ENCODE measurements around the gene TMEM8B. TPM values are rescaled to one million over a fixed set of nuclear protein-coding genes. Genes with fewer than 3 reads are reported as not detected.

TMEM8B gene
- total and polyA plus RNA-seq, 2 of the 8 experiments (the other 6 are each of a cell fraction or from before 2014, with no cell fraction given), result 7.5 to 10.4 TPM

- TF ChIP-seq HDAC6 (IDR thresholded peaks at IDR 0.05; ENCODE audit: low read depth, low read length), result no peak
- no peak for TF ChIP-seq KDM1A (IDR thresholded peaks at IDR 0.05; ENCODE audit: borderline replicate concordance, low read length)
- no peak for TF ChIP-seq TCF12 (IDR thresholded peaks at IDR 0.05; ENCODE audit: low read depth, low read length)
- peak; percentile 66; the same call in 1 of the 2 replicates for TF ChIP-seq RXRA (IDR thresholded peaks at IDR 0.05; ENCODE audit: insufficient read depth, low read depth, low read length)
- peak; percentile 78 for TF ChIP-seq POLR2AphosphoS5 (IDR thresholded peaks at IDR 0.05; ENCODE audit: low read depth, low read length)
- no peak for TF ChIP-seq EZH2 (IDR thresholded peaks at IDR 0.05; ENCODE audit: low read depth, low read length, severe bottlenecking)
- TF ChIP-seq ATF3 (IDR thresholded peaks at IDR 0.05; ENCODE audit: insufficient read depth, low read depth, low read length), result no peak
- TF ChIP-seq E2F6 (IDR thresholded peaks at IDR 0.05), result peak; percentile 92
- TF ChIP-seq CHD1 (IDR thresholded peaks at IDR 0.05; ENCODE audit: low read depth, low read length), result no peak
- no peak; the same call in 1 of the 2 replicates for TF ChIP-seq RBBP5 (IDR thresholded peaks at IDR 0.05; ENCODE audit: borderline replicate concordance, low read depth, low read length)
- no peak for TF ChIP-seq USF2 (IDR thresholded peaks at IDR 0.05; ENCODE audit: low read length)
- TF ChIP-seq GTF2F1 (IDR thresholded peaks at IDR 0.05; ENCODE audit: borderline replicate concordance, low read depth, low read length), result no peak; the same call in 1 of the 2 replicates
- no peak; the same call in 1 of the 2 replicates for TF ChIP-seq TBP (IDR thresholded peaks at IDR 0.05; ENCODE audit: low read depth, low read length)
- peak; percentile 48; the same call in 1 of the 2 replicates for TF ChIP-seq CEBPB (IDR thresholded peaks at IDR 0.05; ENCODE audit: low read depth, low read length)
- TF ChIP-seq NRF1 (IDR thresholded peaks at IDR 0.05; ENCODE audit: low read depth, low read length), result peak; percentile 24; the same call in 1 of the 2 replicates
- TF ChIP-seq CTBP2 (IDR thresholded peaks at IDR 0.05; ENCODE audit: borderline replicate concordance, insufficient read depth, insufficient read length, low read length), result no peak
- TF ChIP-seq TAF1 (IDR thresholded peaks at IDR 0.05; ENCODE audit: low read depth, low read length), result peak; percentile 77
- no peak for TF ChIP-seq SIX5 (IDR thresholded peaks at IDR 0.05; ENCODE audit: low read depth, low read length)
- peak; percentile 56; the same call in 1 of the 2 replicates for TF ChIP-seq ATF2 (IDR thresholded peaks at IDR 0.05; ENCODE audit: low read length)
Observed at GRCh38 chr9:35814106-35814840, 14.8 kb upstream of the TMEM8B start (continued).
